GM18508 (cell line): ENCODE measurements around the gene ZSCAN5B.
"Not testable (repeated sequence)": the region's sequence is repeated elsewhere in the genome, so short reads cannot be mapped to it uniquely, and the experiment has no call there.

Experiments used
- ATAC-seq: cut with Tn5 transposase; IDR thresholded peaks from one replicate; pipeline ENCODE4 v1.9.1; 2021; ENCODE audit warnings: moderate number of reproducible peaks; ENCODE audit not compliant: insufficient read depth, unreplicated experiment

ZSCAN5B gene

GRCh38 chr19:56176881-56177280 is 20.7 kb downstream of the ZSCAN5B start:
- ATAC-seq, result no peak

GRCh38 chr19:56176310-56176709 is 21.3 kb downstream of the ZSCAN5B start:
- ATAC-seq, result not testable (repeated sequence)

GRCh38 chr19:56175861-56176307 is 21.7 kb downstream of the ZSCAN5B start, which contains the start of gene GALP:
GALP (plus strand) TSS chr19:56176008; CDS start chr19:56177109, 1,101 bp downstream.
- not testable (repeated sequence) for ATAC-seq

GRCh38 chr19:56174550-56174949 is 23.0 kb downstream of the ZSCAN5B start:
- no peak for ATAC-seq

GRCh38 chr19:56174086-56174485 is 23.5 kb downstream of the ZSCAN5B start:
- no peak for ATAC-seq

GRCh38 chr19:56170261-56170660 is 27.3 kb downstream of the ZSCAN5B start:
- no peak for ATAC-seq

- ATAC-seq, result no peak
Observed at GRCh38 chr19:56167064-56167578, 30.5 kb downstream of the ZSCAN5B start.

- ATAC-seq, result no peak
Observed at GRCh38 chr19:56163097-56163496, 34.5 kb downstream of the ZSCAN5B start.

GRCh38 chr19:56162258-56162657 is 35.3 kb downstream of the ZSCAN5B start:
- ATAC-seq, result no peak

GRCh38 chr19:56161534-56161933 is 36.0 kb downstream of the ZSCAN5B start:
- ATAC-seq, result no peak

GRCh38 chr19:56159622-56160271 is 37.8 kb downstream of the ZSCAN5B start:
- no peak for ATAC-seq

GRCh38 chr19:56159009-56159559 is 38.5 kb downstream of the ZSCAN5B start:
- no peak for ATAC-seq

- ATAC-seq, result no peak
Observed at GRCh38 chr19:56158170-56158757, 39.3 kb downstream of the ZSCAN5B start.

- no peak for ATAC-seq
Observed at GRCh38 chr19:56156768-56157167, 40.8 kb downstream of the ZSCAN5B start.

- ATAC-seq, result no peak
Observed at GRCh38 chr19:56155124-56155687, 42.4 kb downstream of the ZSCAN5B start.

- ATAC-seq, result no peak
Observed at GRCh38 chr19:56153507-56153906, 44.1 kb downstream of the ZSCAN5B start.

GRCh38 chr19:56152644-56153043 is 44.9 kb downstream of the ZSCAN5B start:
- no peak for ATAC-seq

GRCh38 chr19:56150358-56150757 is 47.2 kb downstream of the ZSCAN5B start:
- ATAC-seq, result no peak

GRCh38 chr19:56149656-56150038 is 47.9 kb downstream of the ZSCAN5B start:
- ATAC-seq, result no peak

- ATAC-seq, result not testable (repeated sequence)
Observed at GRCh38 chr19:56148955-56149655, 48.5 kb downstream of the ZSCAN5B start.

GRCh38 chr19:56148096-56148495 is 49.5 kb downstream of the ZSCAN5B start:
- no peak for ATAC-seq
